K562 (cell line): ENCODE data around the gene EPHA10. TPM values are rescaled to one million over a fixed set of nuclear protein-coding genes. Genes with fewer than 3 reads are reported as not detected.

ENCODE experiments used
- ATAC-seq: fragments of 200-7000 bp; cut with Tn5 transposase; 3 replicates; pipeline ENCODE4 v1.9.1; 2020; ENCODE audit warnings: moderate library complexity
- BruUV-seq: library from RNA; stranded (reverse); fragments of 400-500 nt; replicated peaks from 2 replicates; lab custom pipeline; 2021; lab: Mats Ljungman, UMichigan
- CTCF ChIA-PET: fragments of 300-600 bp; formaldehyde crosslinking; extraction: SDS; loops from one replicate; lab custom pipeline; 2021; ENCODE audit warnings: low intra/inter-chr PET ratio; lab: Yijun Ruan, JAX
- POLR2A ChIA-PET: fragments of 300-600, 350-650 bp; sonication (Branson Sonifier 250); formaldehyde crosslinking; extraction: SDS; loops from one replicate; lab custom pipeline; 2021; ENCODE audit warnings: antibody characterized with exemption, inconsistent platforms; lab: Yijun Ruan, JAX
- DNase-seq, 4 experiments: peaks; one replicate each; pipeline versions ENCODE4 v3.0.0 to v3.0.0-alpha.2; 2011 to 2018; ENCODE audit warnings: low spot score in 3 of 4, mixed read lengths in 3 of 4; ENCODE audit errors: extremely low read depth in 1 of 4
- FAIRE-seq: peaks from 2 replicates; lab custom pipeline; 2011; peaks lifted over from hg19 to GRCh38; lab: Jason Lieb, UNC
- H2AFZ ChIP-seq: 2 replicates; pipeline ENCODE4 v1.6.0; 2011; ENCODE audit warnings: low read depth, low read length, control low read depth, inconsistent platforms
- H3K27ac ChIP-seq: fragments of 200-600 bp; 3 replicates; pipeline ENCODE4 v1.8.0; 2011; ENCODE audit warnings: low read depth, mild to moderate bottlenecking, control low read depth, inconsistent platforms, low read length, moderate library complexity, mixed read lengths; ENCODE audit errors: extremely low read depth
- H3K27me3 ChIP-seq, 2 experiments: fragments of 300-600 bp in 1 of 2; 2 replicates in 1 of 2; 3 replicates in 1 of 2; pipeline versions ENCODE4 v1.6.0 to v1.8.0; 2011; ENCODE audit warnings: inconsistent platforms in 2 of 2, low read length in 2 of 2, mild to moderate bottlenecking in 1 of 2, mixed read lengths in 1 of 2, moderate library complexity in 1 of 2; ENCODE audit not compliant: control insufficient read depth in 2 of 2, insufficient read depth in 2 of 2
- H3K36me3 ChIP-seq: fragments of 300-600 bp; 3 replicates; pipeline ENCODE4 v1.8.0; 2011; ENCODE audit warnings: mild to moderate bottlenecking, low read length, inconsistent platforms; ENCODE audit not compliant: control insufficient read depth, insufficient read depth
- H3K4me1 ChIP-seq, 2 experiments: fragments of 200-600 bp in 1 of 2; replicated peaks in 1 of 2; 2 replicates in 1 of 2; 3 replicates in 1 of 2; pipeline versions ENCODE4 v1.5.1 to v1.8.0; 2011; ENCODE audit warnings: inconsistent platforms in 2 of 2, low read length in 2 of 2, mild to moderate bottlenecking in 1 of 2, mixed read lengths in 1 of 2, moderate library complexity in 1 of 2; ENCODE audit not compliant: control insufficient read depth in 2 of 2, insufficient read depth in 2 of 2
- H3K4me2 ChIP-seq: 2 replicates; pipeline ENCODE4 v1.6.1; 2011; ENCODE audit warnings: low read length, control low read depth, inconsistent platforms, mixed read lengths; ENCODE audit not compliant: insufficient read depth
- H3K4me3 ChIP-seq: fragments of 200-600 bp; sonication (generic), shearing (Covaris generic); 2 replicates; pipeline ENCODE4 v1.5.1; 2016; ENCODE audit warnings: control low read depth, inconsistent platforms
- H3K79me2 ChIP-seq: fragments of 200-600 bp; 3 replicates; pipeline ENCODE4 v1.8.0; 2011; ENCODE audit warnings: low read length, inconsistent platforms; ENCODE audit not compliant: control insufficient read depth, insufficient read depth
- H3K9ac ChIP-seq, 2 experiments: 2 replicates each; pipeline versions ENCODE4 v1.6.0 to v1.6.1; 2011; ENCODE audit warnings: low read depth in 2 of 2, low read length in 2 of 2, control low read depth in 1 of 2, inconsistent platforms in 1 of 2, mild to moderate bottlenecking in 1 of 2, mixed read lengths in 1 of 2; ENCODE audit not compliant: insufficient read depth in 1 of 2
- H3K9me1 ChIP-seq: one replicate; pipeline ENCODE4 v1.6.0; 2011; ENCODE audit warnings: inconsistent platforms, mild to moderate bottlenecking, low read length, moderate library complexity; ENCODE audit not compliant: control insufficient read depth, insufficient read depth
- H3K9me3 ChIP-seq: replicated peaks from 2 replicates; pipeline ENCODE4 v1.5.1; 2011; ENCODE audit warnings: low read depth, low read length, inconsistent platforms; ENCODE audit not compliant: control insufficient read depth, insufficient read depth
- H4K20me1 ChIP-seq: replicated peaks from 2 replicates; pipeline ENCODE4 v1.6.1; 2011; ENCODE audit warnings: low read length, inconsistent platforms, mixed read lengths; ENCODE audit not compliant: control insufficient read depth, insufficient read depth
- CBFA2T2 ChIP-seq: fragments of 450-650 bp; conservative IDR thresholded peaks from 2 replicates; pipeline ENCODE4 v1.6.1; 2017; ENCODE audit warnings: mild to moderate bottlenecking
- DACH1 ChIP-seq: fragments of 450-650 bp; IDR thresholded peaks from 2 replicates; pipeline ENCODE4 v1.6.1; 2018; ENCODE audit not compliant: partially characterized antibody
- DEAF1 ChIP-seq: fragments of 450-650 bp; formaldehyde crosslinking; IDR thresholded peaks from 2 replicates; pipeline ENCODE4 v1.4.0; 2020; ENCODE audit warnings: mild to moderate bottlenecking, moderate library complexity
- FOS ChIP-seq: IDR thresholded peaks from 3 replicates; pipeline ENCODE4 v1.6.1; 2011; ENCODE audit not compliant: insufficient read length; ENCODE audit errors: extremely low read depth
- FUS ChIP-seq: fragments of 200-400 bp; formaldehyde crosslinking; optimal IDR thresholded peaks from 2 replicates; pipeline ENCODE3; 2017; ENCODE audit warnings: low read depth, low read length
- HDAC2 ChIP-seq: fragments of 450-650 bp; IDR thresholded peaks from 2 replicates; pipeline ENCODE4 v1.6.1; 2016; ENCODE audit warnings: mild to moderate bottlenecking
- SMAD3 ChIP-seq: fragments of 450-650 bp; formaldehyde crosslinking; conservative IDR thresholded peaks from 2 replicates; pipeline ENCODE4 v1.4.0; 2020; ENCODE audit warnings: mild to moderate bottlenecking
- TARDBP ChIP-seq: fragments of 450-650 bp; IDR thresholded peaks from 2 replicates; pipeline ENCODE4 v1.6.1; 2016
- ZNF444 ChIP-seq: fragments of 250-450 bp; sonication (Bioruptor Pico); IDR thresholded peaks from 2 replicates; pipeline ENCODE4 v1.4.0; 2020; ENCODE audit warnings: mild to moderate bottlenecking, moderate library complexity
- WGBS: fragments of 100-300 bp; shearing (Covaris generic); methylation state at CpG from one replicate; pipeline ENCODE4 v1.1.6; 2016; ENCODE audit warnings: low coverage, mixed read lengths; ENCODE audit not compliant: insufficient coverage; ENCODE audit errors: missing lambda C conversion rate; 5-methylcytosine and 5-hydroxymethylcytosine counted together
- in situ Hi-C: fragments of 300-500 bp; cut with MboI; formaldehyde crosslinking; loops from 4 replicates; pipeline ENCODE4 v1.15.0; 2018; ENCODE audit warnings: inconsistent platforms, mixed read lengths
- intact Hi-C: fragments of 100-400 bp; cut with micrococcal nuclease; formaldehyde crosslinking; loops from 2 replicates; pipeline ENCODE4 v1.14.2; 2022
- polyA plus RNA-seq, 8 experiments: library from polyadenylated mRNA; depleted of rRNA in 4 of 8; stranded (reverse) in 5 of 8; unstranded in 3 of 8; fragments of >200 nt; fragmentation: Nextera tagmentation in 2 of 8; fragmentation: Illumina TruSeq in 1 of 8; extraction: Ambion mirVana in 2 of 8; extraction: Trizol in 1 of 8; gene quantifications; 2 replicates each; pipeline versions ENCODE4 v1.2.1 to v1.2.3, GENCODE V29; 2011 to 2014; ENCODE audit warnings: inconsistent platforms in 1 of 8, missing spikeins in 1 of 8
- total RNA-seq, 7 experiments: library from RNA; depleted of rRNA in 6 of 7; stranded (reverse); fragments of >200 nt in 6 of 7; fragmentation: Illumina TruSeq in 2 of 7; extraction: Trizol in 2 of 7; gene quantifications; 2 replicates each; pipeline versions ENCODE4 v1.2.1 to v1.2.3, GENCODE V29; 2011 to 2021; ENCODE audit warnings: low replicate concordance in 1 of 7

The EPHA10 gene
- total and polyA plus RNA-seq, 9 of the 15 experiments (the other 6 are each of a cell fraction or from before 2014, with no cell fraction given): 0.03 TPM; not detected in 8

GRCh38 chr1:37726751-37727585 is 38.0 kb downstream of the EPHA10 start:
- CTCF ChIA-PET: no interaction called here
- H3K4me1 ChIP-seq: peaks cover 6 to 15% of the 10 kb centered on the region in 2 experiments
- intact Hi-C loops (no loop called here), in situ Hi-C loops (no loop called here)
- no peaks in the 10 kb centered on the region for H3K79me2 ChIP-seq
- H3K4me3 ChIP-seq: no peak overlapping the region
- FAIRE-seq (no peak), DNase-seq (no peak), ATAC-seq (no peak)
- H3K27me3 ChIP-seq: peaks cover 28 to 70% of the 10 kb centered on the region in 2 experiments
- H3K27ac ChIP-seq: no peak overlapping the region
- BruUV-seq: no TSS peak
- H3K9me1 ChIP-seq: no peaks in the 10 kb centered on the region
- no peak overlapping the region for H3K9ac ChIP-seq
- no peaks in the 10 kb centered on the region for H3K36me3 ChIP-seq
- no peaks in the 10 kb centered on the region for H3K9me3 ChIP-seq
- H4K20me1 ChIP-seq: no peaks in the 10 kb centered on the region; the same call in 1 of the 2 replicates
- POLR2A ChIA-PET: interaction anchor here (0.6 to 1.3 kb wide), 3 partner anchors 8 to 741 kb away, joined by 3 read pairs; no protein-coding TSS in a partner anchor
- H2AFZ ChIP-seq: no peak overlapping the region
- 0% methylated on average over 15 of the region's 15 CpGs for WGBS
- no peak for TF ChIP-seq FUS
- no peak for TF ChIP-seq HDAC2
- TF ChIP-seq SMAD3: no peak
- no peak for TF ChIP-seq CBFA2T2
- no peak for TF ChIP-seq TARDBP
- TF ChIP-seq DEAF1: no peak
- no peak for TF ChIP-seq ZNF444 (CRISPR knock-in tag)
- no peak for TF ChIP-seq DACH1
- TF ChIP-seq FOS: no peak
- H3K4me2 ChIP-seq: no peak overlapping the region
